Activated CD8-positive, alpha-beta memory T cell treated with anti-CD3 and anti-CD28 coated beads for 24 hours (primary cell): ENCODE measurements around the gene NRG3.

Experiments used
- DNase-seq: peaks from one replicate; pipeline ENCODE4 v3.0.0-alpha.2; 2020

NRG3 gene

GRCh38 chr10:82400841-82401240 is 525.8 kb downstream of the NRG3 start:
- no peak for DNase-seq

- DNase-seq: no peak
Measured at GRCh38 chr10:82402906-82403401, 528.0 kb downstream of the NRG3 start.

GRCh38 chr10:82409671-82410070 is 534.7 kb downstream of the NRG3 start:
- no peak for DNase-seq

GRCh38 chr10:82411416-82411815 is 536.4 kb downstream of the NRG3 start:
- DNase-seq: no peak

GRCh38 chr10:82420001-82420400 is 545.0 kb downstream of the NRG3 start:
- DNase-seq: no peak

GRCh38 chr10:82429302-82429701 is 554.3 kb downstream of the NRG3 start:
- DNase-seq: no peak

GRCh38 chr10:82438277-82438676 is 563.3 kb downstream of the NRG3 start:
- DNase-seq: no peak

GRCh38 chr10:82440775-82441174 is 565.8 kb downstream of the NRG3 start:
- DNase-seq: no peak

- no peak for DNase-seq
Measured at GRCh38 chr10:82452046-82452445, 577.1 kb downstream of the NRG3 start.

- DNase-seq: no peak
Measured at GRCh38 chr10:82452676-82453075, 577.7 kb downstream of the NRG3 start.

- no peak for DNase-seq
Measured at GRCh38 chr10:82453678-82454293, 578.8 kb downstream of the NRG3 start.

- no peak for DNase-seq
Measured at GRCh38 chr10:82462910-82463551, 588.0 kb downstream of the NRG3 start.

- no peak for DNase-seq
Measured at GRCh38 chr10:82463614-82464013, 588.6 kb downstream of the NRG3 start.

GRCh38 chr10:82464191-82464818 is 589.3 kb downstream of the NRG3 start:
- no peak for DNase-seq

- DNase-seq: no peak
Measured at GRCh38 chr10:82464966-82465365, 590.0 kb downstream of the NRG3 start.

- no peak for DNase-seq
Measured at GRCh38 chr10:82468453-82468852, 593.5 kb downstream of the NRG3 start.

GRCh38 chr10:82472406-82473335 is 597.7 kb downstream of the NRG3 start:
- DNase-seq: no peak

- no peak for DNase-seq
Measured at GRCh38 chr10:82477776-82478175, 602.8 kb downstream of the NRG3 start.

- DNase-seq: no peak
Measured at GRCh38 chr10:82492647-82493046, 617.7 kb downstream of the NRG3 start.

GRCh38 chr10:82496114-82496513 is 621.1 kb downstream of the NRG3 start:
- no peak for DNase-seq

GRCh38 chr10:82497439-82497838 is 622.4 kb downstream of the NRG3 start:
- DNase-seq: no peak

GRCh38 chr10:82498976-82499375 is 624.0 kb downstream of the NRG3 start:
- no peak for DNase-seq

GRCh38 chr10:82505009-82505408 is 630.0 kb downstream of the NRG3 start:
- no peak for DNase-seq
